Activated T-cell treated with anti-CD3 and anti-CD28 coated beads for 48 hours (primary cell): ENCODE data around the gene PIP4K2A.

Experiments used
- DNase-seq: peaks from one replicate; pipeline ENCODE4 v3.0.0-alpha.2; 2020; ENCODE audit warnings: low read depth

The PIP4K2A gene

GRCh38 chr10:22635650-22636049 is 78.7 kb downstream of the PIP4K2A start:
- DNase-seq, result no peak

GRCh38 chr10:22634606-22635459 is 79.5 kb downstream of the PIP4K2A start:
- DNase-seq, result no peak

- DNase-seq, result no peak
Observed at GRCh38 chr10:22634093-22634492, 80.3 kb downstream of the PIP4K2A start.

- DNase-seq, result no peak
Observed at GRCh38 chr10:22633528-22633927, 80.8 kb downstream of the PIP4K2A start.

GRCh38 chr10:22633106-22633505 is 81.3 kb downstream of the PIP4K2A start:
- DNase-seq, result no peak

GRCh38 chr10:22631646-22632278 is 82.6 kb downstream of the PIP4K2A start:
- no peak for DNase-seq

- DNase-seq, result no peak
Observed at GRCh38 chr10:22631185-22631584, 83.2 kb downstream of the PIP4K2A start.

- no peak for DNase-seq
Observed at GRCh38 chr10:22630234-22631174, 83.9 kb downstream of the PIP4K2A start.

GRCh38 chr10:22629852-22630233 is 84.5 kb downstream of the PIP4K2A start:
- no peak for DNase-seq

- no peak for DNase-seq
Observed at GRCh38 chr10:22629126-22629525, 85.3 kb downstream of the PIP4K2A start.

GRCh38 chr10:22628309-22628708 is 86.1 kb downstream of the PIP4K2A start:
- no peak for DNase-seq

- no peak for DNase-seq
Observed at GRCh38 chr10:22626784-22627183, 87.6 kb downstream of the PIP4K2A start.

- no peak for DNase-seq
Observed at GRCh38 chr10:22625516-22626290, 88.7 kb downstream of the PIP4K2A start.

- no peak for DNase-seq
Observed at GRCh38 chr10:22624287-22624738, 90.1 kb downstream of the PIP4K2A start.

- no peak for DNase-seq
Observed at GRCh38 chr10:22623633-22624253, 90.6 kb downstream of the PIP4K2A start.

- DNase-seq, result no peak
Observed at GRCh38 chr10:22622242-22622806, 92.1 kb downstream of the PIP4K2A start.

- no peak for DNase-seq
Observed at GRCh38 chr10:22621726-22622125, 92.7 kb downstream of the PIP4K2A start.

- DNase-seq, result no peak
Observed at GRCh38 chr10:22620929-22621328, 93.4 kb downstream of the PIP4K2A start.

GRCh38 chr10:22620140-22620857 is 94.1 kb downstream of the PIP4K2A start:
- DNase-seq, result no peak

- no peak for DNase-seq
Observed at GRCh38 chr10:22619101-22619500, 95.3 kb downstream of the PIP4K2A start.
